CD14-positive monocyte (primary cell): Measurements from ENCODE around the gene ACOT7. TPM values are rescaled to one million over a fixed set of nuclear protein-coding genes. Genes with fewer than 3 reads are reported as not detected.

Source experiments
- DNase-seq, 3 donors: peaks; one replicate each; pipeline ENCODE4 v3.0.0-alpha.2; 2011 to 2022
- H2AFZ ChIP-seq: 2 replicates; pipeline ENCODE4 v1.6.0; 2012; ENCODE audit warnings: mild to moderate bottlenecking, low read depth, low read length, inconsistent platforms; ENCODE audit not compliant: insufficient read depth, poor library complexity, severe bottlenecking
- H3K27ac ChIP-seq, 2 donors: 1 replicate in 1 of 2; 2 replicates in 1 of 2; pipeline ENCODE4 v1.5.1; 2012 to 2013; ENCODE audit warnings: low read length in 2 of 2, control low read depth in 1 of 2, inconsistent platforms in 1 of 2, low read depth in 1 of 2, mild to moderate bottlenecking in 1 of 2
- H3K27me3 ChIP-seq, 2 donors: one replicate each; pipeline versions ENCODE4 v1.6.0 to v1.6.1; 2011 to 2013; ENCODE audit warnings: low read length in 2 of 2; ENCODE audit not compliant: control insufficient read depth in 2 of 2, insufficient read depth in 2 of 2
- H3K36me3 ChIP-seq, 2 donors: replicated peaks in 1 of 2; 1 replicate in 1 of 2; 2 replicates in 1 of 2; pipeline versions ENCODE4 v1.5.1 to v1.6.1; 2012 to 2013; ENCODE audit warnings: low read length in 2 of 2, control low read depth in 1 of 2, inconsistent platforms in 1 of 2, mild to moderate bottlenecking in 1 of 2; ENCODE audit not compliant: insufficient read depth in 2 of 2, control insufficient read depth in 1 of 2
- H3K4me1 ChIP-seq, 2 donors: 1 replicate in 1 of 2; 2 replicates in 1 of 2; pipeline versions ENCODE4 v1.5.1 to v1.6.1; 2012 to 2013; ENCODE audit warnings: low read length in 2 of 2, control low read depth in 1 of 2, inconsistent platforms in 1 of 2, mild to moderate bottlenecking in 1 of 2, moderate library complexity in 1 of 2; ENCODE audit not compliant: insufficient read depth in 2 of 2, control insufficient read depth in 1 of 2
- H3K4me2 ChIP-seq: replicated peaks from 2 replicates; pipeline ENCODE3; 2012; ENCODE audit warnings: low read length, moderate library complexity, mild to moderate bottlenecking; ENCODE audit not compliant: poor library complexity, severe bottlenecking; ENCODE audit errors: extremely low read depth
- H3K4me3 ChIP-seq, 3 experiments: fragments of 200-600 bp in 1 of 3; sonication (generic) in 1 of 3; replicated peaks in 1 of 3; 1 replicate in 2 of 3; 2 replicates in 1 of 3; pipeline ENCODE4 v1.5.1; 2011 to 2013; ENCODE audit warnings: low read length in 3 of 3, mild to moderate bottlenecking in 3 of 3, control low read depth in 2 of 3, low read depth in 2 of 3, inconsistent platforms in 1 of 3, moderate library complexity in 1 of 3
- H3K79me2 ChIP-seq: 2 replicates; pipeline ENCODE4 v1.6.0; 2012; ENCODE audit warnings: mild to moderate bottlenecking, control low read depth, inconsistent platforms, low read length, moderate library complexity; ENCODE audit not compliant: insufficient read depth
- H3K9ac ChIP-seq: 2 replicates; pipeline ENCODE4 v1.6.0; 2017; ENCODE audit warnings: low read length, mild to moderate bottlenecking; ENCODE audit not compliant: insufficient read depth, poor library complexity, severe bottlenecking
- H3K9me3 ChIP-seq, 2 donors: replicated peaks in 1 of 2; 1 replicate in 1 of 2; 2 replicates in 1 of 2; pipeline versions ENCODE4 v1.5.1 to v1.6.1; 2012 to 2013; ENCODE audit warnings: low read length in 2 of 2, control low read depth in 1 of 2; ENCODE audit not compliant: control insufficient read depth in 1 of 2, insufficient read depth in 1 of 2
- H4K20me1 ChIP-seq: 2 replicates; pipeline ENCODE4 v1.6.0; 2012; ENCODE audit warnings: mild to moderate bottlenecking, low read length, control low read depth, moderate library complexity; ENCODE audit not compliant: insufficient read depth
- H3K27ac Mint-ChIP-seq, 7 donors: one replicate each; pipeline ENCODE4 v1.8.0; 2020; ENCODE audit warnings: mild to moderate bottlenecking in 7 of 7, mixed read lengths in 7 of 7, moderate library complexity in 6 of 7, inconsistent platforms in 2 of 7
- H3K27me3 Mint-ChIP-seq, 3 donors: one replicate each; pipeline ENCODE4 v1.8.0; 2021 to 2022; ENCODE audit warnings: low read depth in 3 of 3, mild to moderate bottlenecking in 3 of 3, mixed read lengths in 3 of 3, moderate library complexity in 3 of 3, inconsistent platforms in 1 of 3
- H3K36me3 Mint-ChIP-seq, 2 donors: one replicate each; pipeline ENCODE4 v1.8.0; 2020; ENCODE audit warnings: mixed read lengths in 2 of 2, inconsistent platforms in 1 of 2, mild to moderate bottlenecking in 1 of 2
- H3K4me1 Mint-ChIP-seq: one replicate; pipeline ENCODE4 v1.8.0; 2020; ENCODE audit warnings: mild to moderate bottlenecking, mixed read lengths
- H3K4me3 Mint-ChIP-seq, 2 donors: one replicate each; pipeline ENCODE4 v1.8.0; 2020; ENCODE audit warnings: mild to moderate bottlenecking in 2 of 2, mixed read lengths in 2 of 2, moderate library complexity in 1 of 2
- H3K9me3 Mint-ChIP-seq, 7 donors: one replicate each; pipeline ENCODE4 v1.8.0; 2020 to 2022; ENCODE audit warnings: mixed read lengths in 7 of 7, mild to moderate bottlenecking in 6 of 7, moderate library complexity in 6 of 7, inconsistent platforms in 2 of 7
- CTCF ChIP-seq: fragments of 200-600 bp; IDR thresholded peaks from one replicate; pipeline ENCODE4 v1.8.0; 2022; ENCODE audit warnings: antibody characterized with exemption, mild to moderate bottlenecking
- WGBS: methylation state at CpG from one replicate; pipeline ENCODE4 v1.1.5; 2013; ENCODE audit warnings: missing lambda C conversion rate; ENCODE audit not compliant: insufficient coverage; 5-methylcytosine and 5-hydroxymethylcytosine counted together
- intact Hi-C, 2 donors: fragments of 100-400 bp; cut with micrococcal nuclease; formaldehyde crosslinking; loops; one replicate each; pipeline versions ENCODE4 v1.15.0 to v1.15.1; 2023
- polyA plus RNA-seq, 3 donors: library from polyadenylated mRNA; depleted of rRNA in 1 of 3; unstranded in 2 of 3; stranded (reverse) in 1 of 3; fragments of 300-500 nt in 2 of 3; fragments of >200 nt in 1 of 3; fragmentation: Illumina TruSeq in 2 of 3; gene quantifications; 1 replicate in 2 of 3; 2 replicates in 1 of 3; pipeline ENCODE4 v1.2.3, GENCODE V29; 2012 to 2021

Gene ACOT7
- polyA plus RNA-seq, 3 donors, result 0.63 to 4.3 (median 1.4) TPM

GRCh38 chr1:6426277-6426971 is 32.9 kb upstream of the ACOT7 start:
- intact Hi-C loops, result no loop called here
- Mint-ChIP-seq H3K27me3 (peaks cover 57 to 80% (median 59%) of the 10 kb centered on the region in 3 donors), H3K4me1 (peaks cover 6% of the 10 kb centered on the region), H3K27ac (no peak overlapping the region), H3K9me3 (peaks cover 0 to 9% (median 3%) of the 10 kb centered on the region in 7 donors), H3K4me3 (peak overlapping the region in 1 of 2 donors; percentile 63), H3K36me3 (no peaks in the 10 kb centered on the region)
- H3K4me1 ChIP-seq, result peaks cover 0 to 6% of the 10 kb centered on the region in 2 donors
- H3K36me3 ChIP-seq, result no peaks in the 10 kb centered on the region
- no peak overlapping the region for H3K27ac ChIP-seq
- H3K9me3 ChIP-seq, result peaks cover 0 to 5% of the 10 kb centered on the region in 2 donors
- DNase-seq, result no peak
- no peak overlapping the region for H2AFZ ChIP-seq
- no peak for TF ChIP-seq CTCF
- H3K27me3 ChIP-seq, result peaks cover 15 to 49% of the 10 kb centered on the region in 2 donors
- no peak overlapping the region for H3K4me3 ChIP-seq
- 94% methylated on average over 9 of the region's 9 CpGs for WGBS
- no peak overlapping the region for H3K4me2 ChIP-seq
- no peak overlapping the region for H3K9ac ChIP-seq
- H4K20me1 ChIP-seq, result no peaks in the 10 kb centered on the region
- H3K79me2 ChIP-seq, result no peaks in the 10 kb centered on the region

- Histone ChIP-seq H3K36me3 (no peaks in the 10 kb centered on the region), H3K79me2 (no peaks in the 10 kb centered on the region), H4K20me1 (no peaks in the 10 kb centered on the region), H3K9me3 (peaks cover 0 to 12% of the 10 kb centered on the region in 2 donors), H3K27ac (no peak overlapping the region), H3K27me3 (peaks cover 21 to 57% of the 10 kb centered on the region in 2 donors), H2AFZ (no peak overlapping the region), H3K4me2 (no peak overlapping the region), H3K9ac (no peak overlapping the region), H3K4me1 (peaks cover 0 to 6% of the 10 kb centered on the region in 2 donors), H3K4me3 (no peak overlapping the region)
- intact Hi-C loops, result no loop called here
- peaks cover 61 to 80% (median 63%) of the 10 kb centered on the region in 3 donors for H3K27me3 Mint-ChIP-seq
- H3K4me1 Mint-ChIP-seq, result peaks cover 6% of the 10 kb centered on the region
- TF ChIP-seq CTCF, result no peak
- peaks cover 0 to 9% (median 5%) of the 10 kb centered on the region in 7 donors for H3K9me3 Mint-ChIP-seq
- no peak overlapping the region for H3K27ac Mint-ChIP-seq
- peak overlapping the region in 1 of 2 donors; percentile 63 for H3K4me3 Mint-ChIP-seq
- H3K36me3 Mint-ChIP-seq, result no peaks in the 10 kb centered on the region
- no peak for DNase-seq
- 90% methylated on average over 4 of the region's 6 CpGs for WGBS
Observed at GRCh38 chr1:6425658-6426057, 32.1 kb upstream of the ACOT7 start.
